Calu3 (cell line): ENCODE measurements around the gene NRP2. TPM values are rescaled to one million over a fixed set of nuclear protein-coding genes. Genes with fewer than 3 reads are reported as not detected.

Source experiments
- BruUV-seq: library from RNA; stranded (reverse); fragments of 400-500 nt; replicated peaks from 2 replicates; lab custom pipeline; 2021; lab: Mats Ljungman, UMichigan
- CTCF ChIA-PET: fragments of 300-600 bp; sonication (Branson Sonifier 250); formaldehyde crosslinking; loops from one replicate; lab custom pipeline; 2022; ENCODE audit warnings: antibody characterized with exemption; lab: Charles Lee
- DNase-seq: peaks from one replicate; pipeline ENCODE4 v3.0.0; 2022
- H3K27ac Mint-ChIP-seq: one replicate; pipeline ENCODE4 v1.8.0; 2022; ENCODE audit warnings: mixed read lengths; ENCODE audit not compliant: unreplicated experiment
- H3K27me3 Mint-ChIP-seq: one replicate; pipeline ENCODE4 v1.8.0; 2022; ENCODE audit warnings: mixed read lengths; ENCODE audit not compliant: unreplicated experiment
- H3K36me3 Mint-ChIP-seq: one replicate; pipeline ENCODE4 v1.8.0; 2022; ENCODE audit warnings: mild to moderate bottlenecking, moderate library complexity, mixed read lengths; ENCODE audit not compliant: insufficient read depth, unreplicated experiment
- H3K4me1 Mint-ChIP-seq: one replicate; pipeline ENCODE4 v1.8.0; 2022; ENCODE audit warnings: mild to moderate bottlenecking, low read depth, mixed read lengths; ENCODE audit not compliant: unreplicated experiment
- H3K4me3 Mint-ChIP-seq: one replicate; pipeline ENCODE4 v1.8.0; 2022; ENCODE audit warnings: mild to moderate bottlenecking, low read depth, moderate library complexity, mixed read lengths; ENCODE audit not compliant: unreplicated experiment
- H3K9me3 Mint-ChIP-seq: one replicate; pipeline ENCODE4 v1.8.0; 2022; ENCODE audit warnings: low read depth, mixed read lengths; ENCODE audit not compliant: unreplicated experiment
- CTCF ChIP-seq: fragments of 200-600 bp; IDR thresholded peaks from one replicate; pipeline ENCODE4 v1.8.0; 2022; ENCODE audit warnings: antibody characterized with exemption; ENCODE audit not compliant: unreplicated experiment
- intact Hi-C: fragments of 100-400 bp; cut with micrococcal nuclease; formaldehyde crosslinking; loops from one replicate; pipeline ENCODE4 v1.10.0; 2022; ENCODE audit not compliant: unreplicated experiment
- total RNA-seq: library from RNA; stranded (reverse); gene quantifications from 2 replicates; pipeline ENCODE4 v1.2.3, GENCODE V29; 2022

Gene NRP2
- total RNA-seq, 1 experiment from 2014 or later = 19.9 TPM

- no peak for TF ChIP-seq CTCF
- Mint-ChIP-seq H3K27ac (no peak overlapping the region), H3K4me3 (no peak overlapping the region), H3K27me3 (peaks cover 18% of the 10 kb centered on the region), H3K4me1 (peaks cover 13% of the 10 kb centered on the region), H3K36me3 (no peaks in the 10 kb centered on the region), H3K9me3 (peaks cover 2% of the 10 kb centered on the region)
- intact Hi-C loops = loop anchor here (2.0 kb wide), 1 partner anchor 57 kb away; no protein-coding TSS in a partner anchor
- BruUV-seq = no TSS peak
- DNase-seq = no peak
- CTCF ChIA-PET = no interaction called here
Observed at GRCh38 chr2:205665791-205666190, 16.5 kb upstream of the NRP2 start.

- no peak for TF ChIP-seq CTCF
- no peak overlapping the region for H3K4me3 Mint-ChIP-seq
- CTCF ChIA-PET = no interaction called here
Observed at GRCh38 chr2:205670292-205670691, 12.0 kb upstream of the NRP2 start.

GRCh38 chr2:205673312-205673711 is 9.0 kb upstream of the NRP2 start:
- no peak for TF ChIP-seq CTCF
- Mint-ChIP-seq H3K4me1 (no peaks in the 10 kb centered on the region), H3K9me3 (peaks cover 2% of the 10 kb centered on the region), H3K4me3 (no peak overlapping the region), H3K27me3 (no peaks in the 10 kb centered on the region), H3K27ac (no peak overlapping the region), H3K36me3 (no peaks in the 10 kb centered on the region)
- intact Hi-C loops = loop anchor here (10.0 kb wide), 2 partner anchors 349 to 1529 kb away; no protein-coding TSS in a partner anchor
- DNase-seq = no peak
- BruUV-seq = no TSS peak
- CTCF ChIA-PET = no interaction called here

More at GRCh38 chr2:205670292-205670691, 12.0 kb upstream of the NRP2 start:
- Mint-ChIP-seq H3K27me3 (no peaks in the 10 kb centered on the region), H3K4me1 (peaks cover 13% of the 10 kb centered on the region), H3K36me3 (no peaks in the 10 kb centered on the region), H3K27ac (no peak overlapping the region), H3K9me3 (peaks cover 2% of the 10 kb centered on the region)
- DNase-seq = no peak
- intact Hi-C loops = loop anchor here (10.0 kb wide), 2 partner anchors 345 to 1525 kb away; no protein-coding TSS in a partner anchor
- no TSS peak for BruUV-seq

GRCh38 chr2:205675861-205676516 is 6.3 kb upstream of the NRP2 start:
- Mint-ChIP-seq H3K36me3 (no peaks in the 10 kb centered on the region), H3K9me3 (no peaks in the 10 kb centered on the region), H3K27ac (no peak overlapping the region), H3K27me3 (no peaks in the 10 kb centered on the region), H3K4me3 (no peak overlapping the region), H3K4me1 (no peaks in the 10 kb centered on the region)
- TF ChIP-seq CTCF = peak; percentile 57
- intact Hi-C loops = loop anchor here (1.0 to 10.0 kb wide), 6 partner anchors 351 to 1531 kb away; no protein-coding TSS in a partner anchor
- peak; percentile 43 for DNase-seq
- BruUV-seq = no TSS peak
- CTCF ChIA-PET = interaction anchor here (0.6 to 2.7 kb wide), 9 partner anchors 14 to 1488 kb away, joined by 3 to 17 read pairs (median 3); no protein-coding TSS in a partner anchor
